Stimulated activated effector memory CD8-positive, alpha-beta T cell treated with anti-CD3 and anti-CD28 coated beads, Interleukin-12 subunit alpha, Interleukin-12 subunit beta, amount 100 ng/mL, for 72 hours (primary cell): ENCODE results near the gene MCFD2.
A peak's percentile ranks its signal among the peaks of the same experiment; 100 is the strongest.

Source experiments
- ATAC-seq: fragments of 150-1000 bp; cut with Tn5 transposase; 2 replicates; pipeline ENCODE4 v1.10.0; 2021
- DNase-seq, 2 donors: peaks; one replicate each; pipeline ENCODE4 v3.0.0; 2021 to 2022; ENCODE audit warnings: low spot score in 2 of 2
- H3K27ac Mint-ChIP-seq: one replicate; pipeline ENCODE4 v1.8.0; 2022; ENCODE audit warnings: mild to moderate bottlenecking, mixed read lengths
- H3K36me3 Mint-ChIP-seq: one replicate; pipeline ENCODE4 v1.8.0; 2022; ENCODE audit warnings: mild to moderate bottlenecking, mixed read lengths
- H3K4me1 Mint-ChIP-seq: one replicate; pipeline ENCODE4 v1.8.0; 2022; ENCODE audit warnings: mixed read lengths
- H3K4me3 Mint-ChIP-seq: one replicate; pipeline ENCODE4 v1.8.0; 2022; ENCODE audit warnings: mild to moderate bottlenecking, mixed read lengths
- H3K9me3 Mint-ChIP-seq: one replicate; pipeline ENCODE4 v1.8.0; 2022; ENCODE audit warnings: mixed read lengths

Gene MCFD2

GRCh38 chr2:46875226-46875899 is 40.2 kb downstream of the MCFD2 start:
- H3K27ac Mint-ChIP-seq: no peak overlapping the region
- DNase-seq (no peak), ATAC-seq (no peak)
- no peaks in the 10 kb centered on the region for H3K36me3 Mint-ChIP-seq
- no peaks in the 10 kb centered on the region for H3K9me3 Mint-ChIP-seq
- no peak overlapping the region for H3K4me3 Mint-ChIP-seq
- peaks cover 7% of the 10 kb centered on the region for H3K4me1 Mint-ChIP-seq

GRCh38 chr2:46874236-46874929 is 41.2 kb downstream of the MCFD2 start:
- ATAC-seq (no peak), DNase-seq (no peak)
- H3K9me3 Mint-ChIP-seq: no peaks in the 10 kb centered on the region
- H3K36me3 Mint-ChIP-seq: no peaks in the 10 kb centered on the region
- no peak overlapping the region for H3K4me3 Mint-ChIP-seq
- peaks cover 8% of the 10 kb centered on the region for H3K4me1 Mint-ChIP-seq
- no peak overlapping the region for H3K27ac Mint-ChIP-seq

- H3K27ac Mint-ChIP-seq: no peak overlapping the region
Observed at GRCh38 chr2:46873604-46874068, 42.0 kb downstream of the MCFD2 start.

GRCh38 chr2:46872902-46873603 is 42.6 kb downstream of the MCFD2 start:
- Mint-ChIP-seq H3K27ac (no peak overlapping the region), H3K4me1 (peaks cover 8% of the 10 kb centered on the region), H3K9me3 (no peaks in the 10 kb centered on the region), H3K36me3 (no peaks in the 10 kb centered on the region), H3K4me3 (no peak overlapping the region)
- DNase-seq (no peak), ATAC-seq (no peak)

More at GRCh38 chr2:46873604-46874068, 42.0 kb downstream of the MCFD2 start:
- DNase-seq (peak in 1 of 2 donors; percentile 15), ATAC-seq (peak; percentile 79)
- Mint-ChIP-seq H3K9me3 (no peaks in the 10 kb centered on the region), H3K4me1 (peaks cover 8% of the 10 kb centered on the region), H3K4me3 (no peak overlapping the region), H3K36me3 (no peaks in the 10 kb centered on the region)

- H3K36me3 Mint-ChIP-seq: no peaks in the 10 kb centered on the region
- H3K9me3 Mint-ChIP-seq: no peaks in the 10 kb centered on the region
- H3K27ac Mint-ChIP-seq: no peak overlapping the region
- no peak for DNase-seq
- H3K4me3 Mint-ChIP-seq: no peak overlapping the region
- ATAC-seq: no peak
- H3K4me1 Mint-ChIP-seq: peaks cover 8% of the 10 kb centered on the region
Observed at GRCh38 chr2:46871976-46872381, 43.6 kb downstream of the MCFD2 start.

GRCh38 chr2:46870051-46870839 is 45.4 kb downstream of the MCFD2 start:
- Mint-ChIP-seq H3K36me3 (no peaks in the 10 kb centered on the region), H3K9me3 (peaks cover 3% of the 10 kb centered on the region), H3K27ac (no peak overlapping the region), H3K4me1 (peaks cover 8% of the 10 kb centered on the region), H3K4me3 (no peak overlapping the region)
- no peak for ATAC-seq
- no peak for DNase-seq

- no peak overlapping the region for H3K27ac Mint-ChIP-seq
- DNase-seq: no peak
- H3K4me1 Mint-ChIP-seq: peaks cover 8% of the 10 kb centered on the region
- peaks cover 7% of the 10 kb centered on the region for H3K9me3 Mint-ChIP-seq
- ATAC-seq: no peak
- no peak overlapping the region for H3K4me3 Mint-ChIP-seq
- no peaks in the 10 kb centered on the region for H3K36me3 Mint-ChIP-seq
Observed at GRCh38 chr2:46869621-46870020, 46.0 kb downstream of the MCFD2 start.

GRCh38 chr2:46866770-46867246 is 48.8 kb downstream of the MCFD2 start:
- H3K4me3 Mint-ChIP-seq: no peak overlapping the region
- peaks cover 7% of the 10 kb centered on the region for H3K9me3 Mint-ChIP-seq
- H3K27ac Mint-ChIP-seq: peak overlapping the region; percentile 18
- no peak for DNase-seq
- no peaks in the 10 kb centered on the region for H3K36me3 Mint-ChIP-seq
- no peak for ATAC-seq
- H3K4me1 Mint-ChIP-seq: peaks cover 8% of the 10 kb centered on the region

- no peaks in the 10 kb centered on the region for H3K36me3 Mint-ChIP-seq
- ATAC-seq: no peak
- H3K4me3 Mint-ChIP-seq: no peak overlapping the region
- DNase-seq: no peak
- peaks cover 7% of the 10 kb centered on the region for H3K9me3 Mint-ChIP-seq
- peaks cover under 1% of the 10 kb centered on the region for H3K4me1 Mint-ChIP-seq
- no peak overlapping the region for H3K27ac Mint-ChIP-seq
Observed at GRCh38 chr2:46865181-46865970, 50.2 kb downstream of the MCFD2 start.

- peaks cover 7% of the 10 kb centered on the region for H3K9me3 Mint-ChIP-seq
- no peaks in the 10 kb centered on the region for H3K36me3 Mint-ChIP-seq
- no peak for DNase-seq
- no peak for ATAC-seq
- no peak overlapping the region for H3K4me3 Mint-ChIP-seq
- H3K27ac Mint-ChIP-seq: no peak overlapping the region
- no peaks in the 10 kb centered on the region for H3K4me1 Mint-ChIP-seq
Observed at GRCh38 chr2:46863882-46864281, 51.7 kb downstream of the MCFD2 start.

GRCh38 chr2:46862514-46862913 is 53.1 kb downstream of the MCFD2 start:
- Mint-ChIP-seq H3K4me1 (no peaks in the 10 kb centered on the region), H3K4me3 (no peak overlapping the region), H3K36me3 (no peaks in the 10 kb centered on the region), H3K9me3 (peaks cover 7% of the 10 kb centered on the region), H3K27ac (no peak overlapping the region)
- DNase-seq: no peak
- no peak for ATAC-seq

GRCh38 chr2:46861916-46862315 is 53.7 kb downstream of the MCFD2 start:
- no peaks in the 10 kb centered on the region for H3K36me3 Mint-ChIP-seq
- H3K27ac Mint-ChIP-seq: no peak overlapping the region
- H3K9me3 Mint-ChIP-seq: peaks cover 7% of the 10 kb centered on the region
- DNase-seq (no peak), ATAC-seq (no peak)
- H3K4me3 Mint-ChIP-seq: no peak overlapping the region
- H3K4me1 Mint-ChIP-seq: no peaks in the 10 kb centered on the region

- ATAC-seq (no peak), DNase-seq (no peak)
- H3K36me3 Mint-ChIP-seq: no peaks in the 10 kb centered on the region
- H3K4me1 Mint-ChIP-seq: no peaks in the 10 kb centered on the region
- H3K9me3 Mint-ChIP-seq: no peaks in the 10 kb centered on the region
- H3K27ac Mint-ChIP-seq: peak overlapping the region; percentile 9
- no peak overlapping the region for H3K4me3 Mint-ChIP-seq
Observed at GRCh38 chr2:46859482-46859881, 56.1 kb downstream of the MCFD2 start.

- Mint-ChIP-seq H3K27ac (no peak overlapping the region), H3K36me3 (no peaks in the 10 kb centered on the region), H3K9me3 (no peaks in the 10 kb centered on the region), H3K4me1 (no peaks in the 10 kb centered on the region), H3K4me3 (no peak overlapping the region)
- ATAC-seq: no peak
- DNase-seq: no peak
Observed at GRCh38 chr2:46858702-46859090, 56.9 kb downstream of the MCFD2 start.
